CD4-positive, alpha-beta T cell treated with Interleukin-17A for 1 hour (primary cell): Measurements from ENCODE around the gene RASL10B.

Experiments used
- DNase-seq: peaks from one replicate; pipeline ENCODE4 v3.0.0-alpha.2; 2020

The RASL10B gene

GRCh38 chr17:35766489-35766877 lies 35.0 kb downstream of the RASL10B start:
- DNase-seq: no peak

DNA sequence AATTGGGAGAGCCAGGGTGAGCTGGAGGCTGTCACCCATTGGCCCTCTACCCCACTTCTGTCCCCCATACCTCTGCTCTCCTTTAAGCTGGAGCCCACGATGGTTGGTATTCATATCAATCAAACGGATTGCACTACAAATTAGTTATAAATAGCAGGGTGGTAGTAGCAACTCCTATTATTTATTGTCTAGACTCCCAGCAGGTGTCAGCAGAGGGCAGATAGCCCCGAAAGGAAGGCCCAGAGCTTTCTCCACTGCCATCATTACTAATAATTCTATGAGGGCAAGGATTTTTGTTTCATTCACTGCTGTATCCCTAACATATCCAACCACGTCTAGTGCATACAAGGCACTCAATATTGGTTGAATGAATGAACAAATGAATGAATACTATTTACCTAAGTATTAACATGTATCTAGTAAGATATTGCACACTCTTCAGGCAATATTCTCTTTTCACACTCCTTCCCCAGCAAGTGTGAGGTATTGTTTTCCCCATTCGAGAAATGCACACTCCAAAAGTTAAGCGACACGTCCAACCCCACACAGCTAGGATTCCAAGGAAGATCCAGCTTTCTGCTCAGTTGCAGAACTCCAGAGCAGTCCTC lies 35.6 kb downstream of the RASL10B start:
- DNase-seq: peak; percentile 49

DNA sequence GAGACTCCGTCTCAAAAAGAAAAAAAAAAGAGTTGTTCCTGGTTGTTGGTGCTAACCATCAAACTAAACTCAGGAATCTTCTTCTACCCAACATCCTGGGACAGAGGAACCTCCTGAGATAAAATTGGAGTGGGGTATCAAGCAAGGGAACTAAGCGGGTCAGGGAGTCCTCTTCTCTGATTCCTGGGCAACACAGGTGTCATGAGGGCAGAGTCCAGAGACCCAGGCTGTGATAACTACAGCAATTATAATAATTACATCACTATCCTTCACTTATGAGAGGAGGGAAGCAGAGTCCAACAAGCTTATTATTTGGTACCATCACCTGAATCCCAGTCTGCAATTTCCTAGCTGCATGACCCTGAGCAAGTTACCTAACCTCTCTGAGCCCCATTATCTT lies 37.4 kb downstream of the RASL10B start:
- no peak for DNase-seq

DNA sequence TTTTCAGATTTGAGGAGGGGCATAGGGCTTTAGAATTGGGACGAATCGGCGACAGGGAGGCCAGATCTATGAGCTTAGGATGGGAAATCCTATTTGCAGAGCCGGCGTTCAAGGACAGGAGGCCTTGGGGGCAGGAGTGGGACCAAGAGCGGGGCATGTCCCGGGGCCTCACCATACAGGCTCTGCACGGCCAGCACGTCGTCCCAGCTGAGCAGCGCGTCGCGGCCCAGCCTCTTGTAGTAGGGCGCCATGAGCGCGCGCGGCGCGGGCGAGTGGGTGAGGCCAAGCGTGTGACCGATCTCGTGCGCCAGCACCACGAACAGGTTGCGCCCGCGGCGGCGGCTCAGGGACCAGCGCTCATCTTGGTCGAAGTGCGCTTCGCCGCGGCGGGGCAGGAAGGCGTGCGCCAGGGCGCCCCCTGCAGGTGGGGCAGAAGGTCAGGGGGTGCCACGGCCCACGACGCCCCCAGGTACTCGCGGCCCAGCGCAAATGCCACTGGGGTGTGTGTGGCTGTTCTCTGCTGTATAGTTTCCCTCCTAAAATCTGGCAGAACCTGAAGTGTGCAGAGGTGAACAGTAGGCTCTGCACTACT lies 38.6 kb downstream of the RASL10B start:
- no peak for DNase-seq

DNA sequence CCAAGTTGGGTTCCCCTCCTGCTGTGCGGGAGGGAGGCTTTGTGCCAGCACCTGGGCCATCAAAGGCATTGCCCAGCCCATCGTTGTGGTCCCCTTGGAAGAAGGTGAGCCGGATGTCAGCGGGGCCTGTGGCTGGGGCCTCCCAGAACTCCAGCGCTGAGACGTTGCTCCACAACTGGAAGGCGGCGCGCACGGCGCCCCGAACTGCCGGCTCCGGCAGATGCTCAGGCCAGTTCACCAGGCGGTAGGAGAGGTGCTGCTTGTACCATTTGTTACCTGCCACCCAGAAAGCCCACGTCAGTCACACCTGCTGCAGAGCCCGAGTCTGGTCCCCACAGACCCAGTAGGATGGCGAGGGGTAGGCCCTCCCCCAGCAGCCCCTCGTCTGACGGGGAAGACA lies 41.7 kb downstream of the RASL10B start:
- DNase-seq: no peak

DNA sequence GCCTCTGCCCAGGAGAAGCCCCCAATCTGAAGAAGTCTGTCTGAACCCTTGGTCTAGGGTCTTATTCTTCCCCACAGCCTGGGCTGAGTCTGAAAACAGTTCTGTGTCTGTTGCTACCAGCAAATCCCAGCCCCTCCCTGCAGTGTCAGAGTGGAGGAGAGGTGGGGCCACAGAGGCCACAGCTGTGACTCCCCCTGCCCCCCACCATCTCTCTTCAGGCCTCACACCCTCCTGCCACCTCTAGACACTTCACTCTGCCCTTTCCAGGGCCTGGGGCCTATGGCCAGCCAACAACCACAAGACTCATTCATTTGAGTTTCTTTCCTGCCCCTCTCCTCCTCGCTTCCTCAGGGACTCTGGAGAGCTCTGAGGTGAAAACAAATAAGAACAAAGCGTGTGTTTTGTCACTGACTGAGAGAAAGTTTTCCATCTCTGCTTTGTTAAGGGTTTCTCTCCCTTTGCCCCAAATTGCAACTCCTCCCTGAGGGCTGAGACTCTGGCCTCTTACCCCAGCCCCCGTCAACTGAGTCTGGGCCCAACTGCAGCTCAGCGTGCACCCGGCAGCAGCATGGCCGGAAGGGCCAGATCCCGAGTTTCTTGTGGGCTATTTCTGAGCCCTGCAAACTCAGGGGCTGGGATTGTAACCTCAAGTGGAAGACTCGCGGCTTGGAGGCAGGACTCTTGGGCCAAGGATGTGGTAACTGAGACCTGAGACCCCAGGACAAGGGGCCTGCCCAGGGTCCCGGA lies 42.4 kb downstream of the RASL10B start:
- DNase-seq: no peak

GRCh38 chr17:35774499-35774898 lies 43.1 kb downstream of the RASL10B start:
- no peak for DNase-seq

GRCh38 chr17:35775039-35775438 lies 43.6 kb downstream of the RASL10B start:
- DNase-seq: no peak

DNA sequence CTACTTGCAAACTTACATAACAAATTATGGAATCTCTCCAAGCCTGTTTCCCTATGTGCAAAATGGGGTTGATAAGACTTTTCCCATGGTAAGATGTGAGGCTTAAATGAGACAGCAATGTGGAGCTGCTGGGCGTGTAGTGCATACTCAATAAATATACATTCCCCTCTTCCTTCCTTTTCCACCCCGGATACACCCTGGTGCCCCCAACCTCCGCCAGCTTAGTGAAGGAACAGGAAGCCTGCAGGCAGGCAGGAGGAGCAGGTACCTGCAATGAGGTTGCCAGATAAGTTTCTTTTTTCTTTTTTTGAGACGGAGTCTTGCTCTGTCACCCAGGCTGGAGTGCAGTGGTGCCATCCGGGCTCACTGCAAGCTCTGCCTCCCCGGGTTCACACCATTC lies 44.1 kb downstream of the RASL10B start:
- DNase-seq: no peak

GRCh38 chr17:35778641-35779196 lies 47.3 kb downstream of the RASL10B start:
- DNase-seq: no peak

DNA sequence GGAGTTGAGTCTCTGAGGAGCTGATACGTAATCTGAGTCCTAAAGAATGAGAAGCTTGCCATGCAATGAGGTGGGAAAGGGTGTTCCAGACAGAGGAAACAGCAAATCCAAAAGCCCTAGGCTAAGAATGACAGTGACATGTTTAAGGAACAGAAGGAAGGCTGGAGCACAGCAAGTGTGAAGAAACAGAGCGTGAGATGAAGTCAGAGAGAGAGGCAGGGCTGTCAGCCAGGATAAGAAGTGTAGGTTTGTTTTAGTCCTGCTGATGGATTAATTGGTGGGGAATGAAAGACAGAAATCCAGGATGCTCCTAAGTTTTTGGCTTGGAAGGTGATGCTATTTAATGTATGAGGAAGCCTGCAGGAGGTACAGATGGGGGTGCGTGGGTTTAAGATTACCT lies 49.5 kb downstream of the RASL10B start:
- DNase-seq: no peak

DNA sequence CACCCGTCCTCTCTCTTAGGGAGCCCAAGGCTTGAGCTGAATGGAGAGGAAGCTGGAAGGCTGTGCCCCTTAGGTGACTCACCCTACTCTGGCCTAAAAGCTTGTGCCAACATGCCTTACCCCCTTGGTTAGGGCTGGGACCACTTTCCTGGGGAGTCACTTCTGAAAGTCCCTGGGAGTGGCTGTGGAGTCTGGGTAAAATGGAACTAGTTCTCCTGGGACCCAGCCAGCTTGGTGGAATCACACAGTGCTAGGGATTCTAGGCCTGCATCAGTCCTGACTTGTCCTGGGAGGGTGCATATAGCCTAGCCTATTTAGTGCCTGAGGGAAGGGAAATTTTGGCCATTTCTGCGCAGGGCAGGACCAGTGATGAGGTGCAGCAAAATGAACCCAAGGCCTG lies 53.5 kb downstream of the RASL10B start:
- no peak for DNase-seq

DNA sequence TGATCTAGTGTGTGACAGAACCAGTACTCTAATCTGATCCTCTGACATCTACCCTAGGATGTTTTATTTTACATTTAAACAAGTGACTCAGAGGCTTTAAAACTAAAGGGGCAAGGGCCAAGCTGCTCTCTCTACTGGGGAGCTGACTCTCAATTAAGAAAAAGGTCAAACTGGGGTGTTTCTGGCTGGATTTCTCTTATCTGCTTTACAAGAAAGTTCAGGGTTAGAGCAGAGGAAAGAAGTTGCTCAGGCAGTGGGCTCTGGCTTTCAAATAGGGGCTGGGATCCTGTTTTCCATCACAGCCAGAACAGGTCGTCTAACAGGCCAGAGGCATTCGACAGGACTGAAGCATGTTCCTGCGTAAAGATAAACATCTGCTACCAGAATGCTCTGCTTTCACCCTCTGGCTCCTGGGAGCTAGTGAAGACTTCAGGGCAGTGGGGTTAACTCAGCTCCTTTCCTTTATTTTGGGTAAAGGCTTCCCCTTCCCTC lies 55.5 kb downstream of the RASL10B start:
- DNase-seq: no peak

GRCh38 chr17:35788477-35789368 lies 57.3 kb downstream of the RASL10B start:
- DNase-seq: no peak

DNA sequence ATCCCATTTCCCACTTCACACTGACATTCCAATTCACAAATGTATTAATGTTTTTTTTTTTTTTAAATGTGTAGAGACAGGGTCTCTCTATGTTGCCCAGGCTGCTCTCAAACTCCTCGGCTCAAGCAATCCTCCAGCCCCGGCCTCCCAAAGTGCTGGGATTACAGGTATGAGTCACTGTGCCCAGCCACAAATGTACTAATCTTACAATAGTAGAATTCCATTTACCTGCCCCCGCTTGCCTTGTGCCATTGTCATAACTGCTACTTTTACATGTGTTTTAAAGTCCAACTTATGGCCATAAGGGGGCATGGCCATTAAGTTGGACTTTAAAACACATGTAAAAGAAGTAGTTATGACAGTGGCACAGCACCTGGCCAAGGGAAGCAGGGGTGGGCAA lies 59.4 kb downstream of the RASL10B start:
- DNase-seq: no peak

DNA sequence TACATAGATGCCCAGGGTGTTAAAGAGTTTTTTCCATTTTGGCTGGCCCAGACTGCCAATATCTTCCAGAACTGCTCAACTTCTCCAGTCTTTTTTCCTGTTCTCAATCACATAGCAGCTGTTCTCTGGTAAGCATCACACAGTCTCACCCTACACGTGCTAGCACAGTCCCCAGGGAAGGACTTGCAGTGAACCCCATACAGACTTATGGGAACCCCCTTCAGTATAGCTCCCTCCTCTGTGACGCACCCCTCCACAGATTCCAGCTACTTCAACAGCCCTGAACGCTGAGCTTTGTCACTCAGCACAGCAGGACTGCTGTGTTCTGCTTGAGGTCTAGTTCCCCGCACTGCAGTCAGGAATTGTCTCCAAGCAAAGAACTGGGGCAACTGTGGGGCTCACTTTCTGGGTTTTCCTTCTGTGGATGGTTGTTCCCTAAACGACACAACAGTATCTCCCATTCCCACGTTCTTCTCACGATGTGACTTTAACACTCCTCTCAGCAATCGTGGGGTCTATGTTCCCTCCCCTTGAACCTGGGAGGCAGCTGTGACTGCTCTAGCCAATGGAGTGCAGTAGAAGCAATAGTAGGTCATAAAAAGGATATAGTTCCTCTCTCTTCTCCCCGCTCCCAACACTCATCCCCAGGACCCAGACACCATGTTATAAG lies 60.4 kb downstream of the RASL10B start:
- DNase-seq: no peak
